ENCODE results near the gene NTN1. TPM values are rescaled to one million over a fixed set of nuclear protein-coding genes. Genes with fewer than 3 reads are reported as not detected.

Gene NTN1
- polyA plus RNA-seq, 3 donors, result 3.3 to 12.0 (median 7.9) TPM

DNA sequence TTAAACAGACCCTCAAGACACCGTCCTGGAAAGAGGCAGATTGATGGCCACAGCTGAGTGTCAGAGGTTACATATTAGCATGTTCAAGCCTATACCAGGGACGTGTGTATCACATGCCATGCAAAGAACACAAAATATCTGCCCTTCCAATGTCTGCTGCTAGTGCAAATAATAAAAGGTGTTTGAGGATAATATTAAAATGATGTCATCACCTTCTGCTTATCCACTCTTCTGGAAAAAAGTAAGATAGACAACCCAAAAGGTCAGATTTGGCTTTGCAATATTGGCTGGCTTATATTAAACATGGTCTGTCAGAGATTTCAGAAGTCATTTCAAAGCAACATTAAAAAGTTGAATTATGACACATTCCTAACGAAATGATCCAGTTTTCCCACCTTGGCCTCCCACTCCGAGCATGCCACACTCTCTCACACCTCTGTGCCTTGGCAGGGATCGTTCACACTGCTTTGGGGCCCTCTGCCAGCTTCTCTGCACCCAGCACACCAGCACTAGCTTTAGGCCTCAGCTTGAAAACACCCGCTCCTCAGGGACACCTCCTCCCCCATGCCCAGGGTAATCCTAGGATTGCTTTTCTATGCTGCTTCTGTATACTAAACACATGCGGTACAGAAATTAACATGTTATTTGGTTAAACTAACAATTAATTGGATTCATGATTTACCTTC, 248.2 kb downstream of the NTN1 start:
- no peak for DNase-seq (ENCODE audit: extremely low read depth in 1 of 11, low read depth in 9 of 11, low spot score in 4 of 11)

DNA sequence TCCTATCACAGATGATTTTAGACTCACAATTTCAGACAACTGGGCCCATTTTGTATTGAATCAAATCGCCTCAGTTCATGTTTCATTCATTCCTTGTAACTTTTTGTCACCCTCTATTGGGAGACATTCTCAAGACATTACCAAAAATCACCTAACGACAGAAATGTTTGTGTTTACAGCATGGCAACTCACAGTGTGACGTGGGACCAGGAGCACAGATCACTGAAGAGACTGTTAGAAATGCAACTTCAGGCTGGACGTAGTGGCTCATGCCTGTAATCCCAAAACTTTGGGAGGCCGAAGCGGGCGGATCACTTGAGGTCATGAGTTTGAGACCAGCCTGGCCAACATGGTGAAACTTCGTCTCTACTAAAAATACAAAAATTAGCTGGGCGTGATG, 249.6 kb downstream of the NTN1 start:
- no peak for DNase-seq (ENCODE audit: extremely low read depth in 1 of 11, low read depth in 9 of 11, low spot score in 4 of 11)

DNA sequence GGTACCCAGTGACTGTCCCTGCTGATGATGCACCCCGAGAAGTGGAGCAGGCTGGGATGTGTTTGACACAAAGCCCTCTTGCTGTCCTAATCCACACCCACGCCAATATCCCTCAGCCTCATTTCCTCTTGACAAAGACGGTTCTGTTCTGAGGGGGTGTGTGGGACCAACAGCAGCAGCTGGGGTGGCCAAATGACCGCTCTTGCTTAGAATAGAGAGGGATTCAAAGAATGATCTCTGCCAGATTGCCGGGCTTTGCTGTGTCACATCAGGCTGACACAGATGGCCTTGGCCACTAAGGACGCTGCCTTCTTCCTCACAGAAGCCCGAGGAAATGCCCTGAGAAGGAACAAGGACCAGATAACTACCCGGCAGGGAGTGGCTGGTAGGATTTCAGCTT, 250.7 kb downstream of the NTN1 start:
- DNase-seq (ENCODE audit: extremely low read depth in 1 of 11, low read depth in 9 of 11, low spot score in 4 of 11), result no peak

DNA sequence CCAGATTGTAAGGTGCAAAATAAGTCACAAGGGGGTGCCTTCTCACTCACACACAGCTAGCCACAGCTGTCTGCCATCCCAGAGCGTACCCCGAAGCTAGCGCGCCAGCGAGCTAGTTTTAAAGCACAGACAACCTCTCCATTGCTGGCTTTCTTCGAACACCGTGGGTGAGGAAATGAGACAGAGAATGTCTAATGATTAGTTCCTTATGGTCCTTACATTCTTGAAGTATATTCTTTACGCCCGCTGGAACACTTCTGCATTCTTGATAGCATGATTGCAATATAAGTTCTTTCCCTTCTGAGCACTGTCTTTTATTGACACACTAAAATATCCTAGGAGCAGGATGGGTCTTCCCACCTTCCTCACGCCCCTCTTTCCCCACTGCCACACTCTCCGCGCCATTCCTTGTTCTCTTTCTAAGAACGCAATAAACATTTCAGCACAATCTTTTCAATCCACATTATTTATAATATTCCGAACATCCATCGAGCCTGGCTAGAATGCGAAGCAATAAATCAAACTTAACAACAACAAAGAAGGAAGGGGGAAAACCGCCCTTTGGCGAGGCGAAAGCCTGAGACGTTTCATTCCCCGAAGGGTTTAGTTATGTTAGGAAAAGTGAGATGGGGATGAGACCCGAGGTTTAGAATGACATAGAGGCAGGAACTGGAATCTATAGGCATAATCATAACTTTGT, 251.3 kb downstream of the NTN1 start:
- DNase-seq (ENCODE audit: extremely low read depth in 1 of 11, low read depth in 9 of 11, low spot score in 4 of 11), result no peak

DNA sequence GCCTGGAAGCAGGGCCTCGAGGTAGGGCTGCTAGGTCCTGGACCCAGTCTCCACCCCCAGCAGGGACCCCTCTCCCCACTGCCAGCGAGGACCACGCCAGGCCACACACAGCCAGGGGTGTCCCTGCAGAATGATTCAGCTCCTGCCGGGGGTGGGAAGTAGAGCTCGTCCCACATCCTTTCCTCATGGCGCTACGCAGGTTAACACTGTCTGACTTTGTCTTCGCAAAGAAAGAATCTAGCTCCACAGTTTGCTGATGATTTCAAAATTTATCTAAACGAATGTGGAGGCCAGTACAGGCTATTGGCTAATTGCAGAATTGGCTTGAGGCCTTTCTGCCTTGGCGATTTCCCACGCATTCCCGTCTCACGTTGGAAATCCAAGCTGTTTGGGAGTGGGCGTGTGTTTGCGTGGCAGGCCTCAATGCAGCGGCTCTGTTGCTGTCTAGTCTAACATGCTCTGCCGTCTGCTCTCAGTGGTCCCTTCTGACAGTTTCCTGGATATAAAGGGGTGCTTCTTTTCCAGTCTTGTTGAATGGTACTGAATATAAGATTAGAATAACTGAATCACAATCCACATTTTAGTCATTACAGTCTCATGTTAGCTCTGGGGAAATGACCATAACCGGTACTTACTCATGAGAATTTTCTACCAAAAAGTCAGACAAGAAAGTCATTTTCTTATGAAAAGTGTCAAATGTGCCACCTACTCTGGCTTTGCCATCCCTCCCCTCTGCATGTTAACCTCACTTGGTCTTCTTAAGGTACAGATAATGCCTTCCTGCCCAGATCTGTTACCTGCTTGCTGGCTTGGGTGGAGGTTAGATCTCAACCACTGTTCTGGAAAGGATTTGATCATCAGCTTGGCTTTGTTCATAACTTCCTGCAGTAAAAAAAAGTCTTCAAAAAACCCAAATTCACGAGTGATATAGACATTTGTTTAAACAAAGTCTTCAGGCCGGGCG, 252.4 kb downstream of the NTN1 start:
- DNase-seq (ENCODE audit: extremely low read depth in 1 of 11, low read depth in 9 of 11, low spot score in 4 of 11), result no peak

DNA sequence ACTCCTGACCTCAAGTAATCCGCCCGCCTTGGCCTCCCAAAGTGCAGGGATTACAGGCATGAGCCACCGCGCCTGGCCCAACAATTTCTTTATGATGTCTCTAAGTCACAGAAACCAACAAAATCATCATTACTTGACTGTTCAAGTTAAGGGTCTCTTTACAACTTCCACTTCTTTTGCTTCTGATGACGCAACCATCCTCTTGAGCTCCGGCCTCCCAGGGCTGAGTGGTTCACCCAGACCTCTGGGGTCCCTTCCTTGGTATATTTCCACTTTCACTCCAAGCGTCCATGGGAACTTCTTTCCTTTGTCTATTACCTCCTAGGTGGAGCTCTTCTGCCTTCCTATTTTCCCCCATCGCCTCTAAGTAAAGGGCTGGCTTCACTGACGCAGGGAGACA, 253.7 kb downstream of the NTN1 start:
- DNase-seq (ENCODE audit: extremely low read depth in 1 of 11, low read depth in 9 of 11, low spot score in 4 of 11), result no peak

DNA sequence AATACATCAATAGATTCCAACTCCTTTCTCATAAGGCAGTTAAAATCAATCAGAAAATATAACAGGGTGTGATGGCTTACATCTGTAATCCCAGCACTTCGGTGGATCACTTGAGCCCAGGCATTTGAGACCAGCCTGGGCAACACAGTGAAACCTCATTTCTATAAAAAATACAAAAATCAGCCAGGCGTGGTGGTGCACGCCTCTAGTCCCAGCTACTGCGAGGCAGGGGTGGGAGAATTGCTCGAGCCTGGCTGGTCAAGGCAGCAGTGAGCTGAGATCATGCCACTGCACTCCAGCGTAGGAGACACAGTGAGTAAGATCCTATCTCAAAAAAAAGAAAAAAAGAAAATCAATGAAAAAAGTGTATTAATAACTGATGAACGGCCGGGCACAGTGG, 258.6 kb downstream of the NTN1 start:
- DNase-seq (ENCODE audit: extremely low read depth in 1 of 11, low read depth in 9 of 11, low spot score in 4 of 11), result no peak

DNA sequence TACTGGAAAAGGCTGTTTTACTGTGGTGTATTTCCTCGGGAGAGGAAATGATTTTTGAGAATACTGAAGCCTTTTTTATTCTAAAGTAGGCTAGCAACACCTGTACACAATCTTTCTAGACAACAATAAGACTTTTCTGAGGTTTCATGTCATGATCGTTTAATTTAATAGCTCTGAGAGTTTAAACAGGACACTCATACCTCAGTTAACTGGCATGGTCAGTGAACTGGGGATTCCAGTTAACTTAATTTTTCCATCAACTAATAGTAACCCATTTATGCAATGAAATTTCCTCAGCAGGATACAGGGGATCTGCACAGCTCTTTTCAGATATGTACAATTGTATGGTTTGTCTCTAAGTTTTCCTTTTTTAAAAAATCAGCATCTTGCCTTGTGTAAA, 262.6 kb downstream of the NTN1 start:
- no peak for DNase-seq (ENCODE audit: extremely low read depth in 1 of 11, low read depth in 9 of 11, low spot score in 4 of 11)

DNA sequence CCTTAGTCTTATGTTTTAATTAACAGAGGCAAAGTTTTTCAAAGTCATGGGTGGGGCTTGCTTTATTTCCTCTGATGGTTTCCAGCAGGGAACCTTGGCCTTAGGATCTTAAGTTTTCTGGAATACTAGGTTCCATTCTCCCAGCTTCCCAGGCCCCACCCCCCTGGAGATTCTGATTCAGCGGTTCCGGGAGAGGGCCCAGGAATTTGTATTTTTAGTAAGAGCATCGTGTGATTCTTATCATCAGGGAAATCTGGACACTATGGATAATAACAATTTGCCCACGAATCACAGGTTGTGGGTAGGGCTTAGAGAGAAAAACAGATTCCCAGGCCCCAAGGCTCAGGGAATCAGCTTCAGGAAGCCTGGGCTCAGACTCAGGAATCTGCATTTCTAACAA, 263.6 kb downstream of the NTN1 start:
- DNase-seq (ENCODE audit: extremely low read depth in 1 of 11, low read depth in 9 of 11, low spot score in 4 of 11), result no peak

DNA sequence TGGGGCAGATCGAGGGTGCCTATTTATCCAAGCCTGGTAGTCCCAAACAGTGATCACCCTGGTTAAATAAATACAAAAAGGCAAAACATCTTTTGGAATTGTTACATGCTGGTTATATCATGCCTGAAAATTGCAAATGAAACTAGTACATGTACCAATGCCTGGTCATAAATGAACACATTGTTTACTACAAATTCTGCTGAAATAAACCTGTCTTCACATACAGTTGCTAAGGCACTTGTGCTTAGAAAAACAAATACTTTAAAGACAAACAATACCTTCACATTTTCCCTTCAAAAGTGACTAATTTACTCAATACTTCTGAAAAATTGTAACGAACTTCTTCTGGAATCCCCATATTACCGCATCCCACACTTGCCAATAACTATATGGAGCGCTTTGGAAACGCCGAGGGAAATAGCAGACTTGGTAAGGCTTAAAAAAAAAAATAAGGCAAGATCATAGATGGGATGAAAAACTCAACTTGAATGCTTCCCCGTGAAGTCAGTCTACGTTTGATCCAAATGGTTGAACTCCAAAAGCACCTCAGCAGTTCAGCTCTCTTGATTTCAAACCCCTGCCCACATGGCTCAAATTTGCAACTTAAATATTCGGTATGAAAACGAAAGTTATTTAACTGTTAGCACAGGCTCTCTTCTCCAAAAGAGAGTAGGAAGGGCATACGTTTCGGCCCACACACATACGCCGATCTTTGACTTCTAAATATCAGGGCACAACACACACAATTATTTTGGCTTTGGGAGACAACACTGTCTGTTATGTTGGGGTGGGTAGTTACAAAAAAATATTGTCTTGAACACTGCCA, 264.5 kb downstream of the NTN1 start:
- DNase-seq (ENCODE audit: extremely low read depth in 1 of 11, low read depth in 9 of 11, low spot score in 4 of 11), result no peak

DNA sequence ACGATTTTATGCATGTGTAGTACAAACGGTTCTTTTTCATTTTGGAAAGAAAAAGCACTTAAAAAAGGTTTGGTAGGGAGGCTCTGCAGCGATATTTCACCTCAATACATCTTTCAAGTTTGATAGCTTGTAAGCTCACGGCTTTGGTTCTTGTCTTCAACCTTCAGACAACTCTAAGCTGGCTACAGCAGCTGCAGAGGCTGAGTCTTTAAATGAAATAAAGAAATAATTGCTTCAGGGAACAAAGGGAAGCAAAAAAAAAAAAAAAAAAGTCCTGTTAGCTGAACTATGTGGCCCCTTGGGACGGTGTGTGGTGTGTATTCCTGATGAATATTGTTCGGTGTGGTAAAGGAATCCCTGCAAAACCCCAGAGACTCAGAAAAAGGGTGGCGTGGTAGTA, 265.1 kb downstream of the NTN1 start:
- DNase-seq (ENCODE audit: extremely low read depth in 1 of 11, low read depth in 9 of 11, low spot score in 4 of 11), result no peak

DNA sequence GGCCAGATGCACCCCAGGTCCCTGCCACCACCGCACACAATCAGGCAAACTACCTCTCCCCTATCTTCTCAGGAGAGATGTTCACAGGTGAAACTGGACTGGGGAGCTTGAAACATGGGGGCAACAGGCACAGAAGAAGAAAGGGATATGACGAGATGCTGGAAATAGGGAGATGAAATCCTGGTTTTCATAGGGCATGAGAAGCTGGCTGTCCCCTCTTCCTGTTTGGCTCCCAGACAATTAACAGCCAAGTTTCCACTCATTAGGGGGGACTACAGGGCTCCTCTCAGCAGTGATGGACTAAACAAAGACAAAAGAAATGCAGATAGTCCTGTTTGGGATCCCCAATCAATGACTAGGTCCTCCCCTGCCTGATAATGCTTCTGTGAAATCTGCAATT, 266.0 kb downstream of the NTN1 start:
- DNase-seq (ENCODE audit: extremely low read depth in 1 of 11, low read depth in 9 of 11, low spot score in 4 of 11), result no peak

DNA sequence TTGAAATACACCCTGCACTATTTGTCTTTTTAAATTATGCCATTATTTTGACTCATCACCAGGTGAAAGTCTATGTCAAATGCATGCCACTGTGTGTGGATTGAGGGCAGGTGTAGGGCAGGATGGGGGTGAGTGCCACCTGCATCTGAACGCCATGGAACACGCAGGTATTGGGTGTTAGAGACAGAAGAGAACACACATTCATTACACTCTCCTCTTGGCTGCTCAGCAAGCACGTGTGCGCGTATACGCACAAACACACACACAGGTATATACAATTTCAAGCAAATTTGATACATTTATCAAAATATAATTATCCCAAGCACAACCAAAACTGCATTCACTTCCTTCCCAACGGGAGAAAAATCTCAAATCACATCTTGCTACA, 268.9 kb downstream of the NTN1 start:
- no peak for DNase-seq (ENCODE audit: extremely low read depth in 1 of 11, low read depth in 9 of 11, low spot score in 4 of 11)

DNA sequence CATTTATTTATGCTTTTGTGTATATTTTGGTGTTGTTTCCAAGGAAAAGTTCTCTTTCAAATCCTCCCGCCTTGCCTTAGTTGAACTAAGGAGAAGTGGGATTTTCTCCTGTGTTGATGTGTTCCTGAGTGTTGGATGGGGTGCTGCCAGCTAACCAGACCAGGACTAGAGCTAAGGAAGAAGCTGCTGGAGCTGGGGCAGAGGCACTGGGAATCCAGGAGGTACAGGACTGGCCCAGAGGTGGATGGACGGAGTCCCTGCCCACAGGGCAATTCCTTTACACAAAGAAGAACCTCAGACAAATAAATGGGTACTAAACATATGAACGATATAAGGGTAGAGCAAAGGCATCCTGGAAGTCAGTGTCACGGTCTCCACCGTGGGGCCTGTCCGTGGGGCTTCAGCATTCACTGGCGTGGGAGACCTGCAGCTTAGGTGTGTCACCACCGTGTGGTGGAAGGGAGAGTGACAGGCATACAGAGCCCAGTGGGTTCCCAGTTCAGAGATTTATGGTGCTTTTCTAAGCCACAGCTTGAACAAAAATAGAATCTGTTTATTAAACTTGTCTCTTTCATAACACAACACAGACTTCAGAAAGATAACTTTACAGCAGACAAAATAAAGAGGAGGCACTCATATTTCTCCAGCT, 270.7 kb downstream of the NTN1 start:
- DNase-seq (ENCODE audit: extremely low read depth in 1 of 11, low read depth in 9 of 11, low spot score in 4 of 11), result no peak

DNA sequence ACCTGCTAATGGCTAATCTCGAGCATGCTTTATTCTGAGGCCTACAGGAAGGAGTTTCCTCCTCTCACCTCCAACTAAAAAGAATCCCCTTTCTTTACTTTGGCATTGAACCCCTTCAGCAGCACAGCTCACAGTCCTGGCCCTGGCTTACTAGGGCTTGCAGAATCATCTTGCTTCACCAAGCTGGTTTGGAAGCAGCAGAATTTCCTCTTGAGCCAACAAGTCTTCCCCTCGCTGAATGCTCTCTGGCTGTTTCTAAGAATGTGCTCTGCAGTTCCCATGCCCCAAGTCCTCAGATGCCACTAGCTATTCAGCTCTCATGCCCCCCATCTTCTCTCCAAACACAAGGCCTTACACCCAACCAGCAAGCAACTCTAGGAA, 271.2 kb downstream of the NTN1 start:
- no peak for DNase-seq (ENCODE audit: extremely low read depth in 1 of 11, low read depth in 9 of 11, low spot score in 4 of 11)

Measured in renal cortex interstitium (tissue), 11 donors.